Activated CD4-positive, alpha-beta T cell treated with anti-CD3 and anti-CD28 coated beads, Interleukin-2, amount 10 ng/mL, durations not matched to agents 7 days and 5 days (primary cell): ENCODE data around the gene TAF12. TPM values are rescaled to one million over a fixed set of nuclear protein-coding genes. Genes with fewer than 3 reads are reported as not detected.

Source experiments
- total RNA-seq, 2 experiments: library from RNA; stranded (reverse); gene quantifications; one replicate each; pipeline ENCODE4 v1.2.3, GENCODE V29; 2021

TAF12 gene
- total RNA-seq, 2 experiments from 2014 or later: 31.0 to 40.4 TPM

Other genes starting within 250 kb of the TAF12 start
- gene RCC1, start 137.0 kb downstream of the TAF12 start, total RNA-seq: 10 to 100 TPM; 76.2 to 76.5 TPM
- 10 to 100 TPM; 69.3 to 70.6 TPM for gene TRNAU1AP, start 90.0 kb downstream of the TAF12 start, total RNA-seq
- not detected for gene RAB42, start 50.8 kb downstream of the TAF12 start, total RNA-seq
- not detected for gene RNU11, start 5.5 kb upstream of the TAF12 start, total RNA-seq
- gene GMEB1, start 25.7 kb upstream of the TAF12 start, total RNA-seq: 10 to 100 TPM; 26.8 to 27.2 TPM
- gene YTHDF2, start 93.9 kb upstream of the TAF12 start, total RNA-seq: 10 to 100 TPM; 76.3 to 89.2 TPM
- not detected for gene OPRD1, start 169.1 kb upstream of the TAF12 start, total RNA-seq